RWPE2 (cell line): ENCODE data around the gene GGPS1.
"Not testable (repeated sequence)": the region's sequence is repeated elsewhere in the genome, so short reads cannot be mapped to it uniquely, and the experiment has no call there.

ENCODE experiments used
- ATAC-seq: fragments of 200-7000 bp; cut with Tn5 transposase; 3 replicates; pipeline ENCODE4 v1.9.1; 2021; ENCODE audit warnings: low read depth
- DNase-seq: peaks from one replicate; pipeline ENCODE4 v3.0.0-alpha.2; 2020; ENCODE audit warnings: low spot score
- H3K27ac ChIP-seq: fragments of 450-650 bp; 2 replicates; pipeline ENCODE4 v1.5.1; 2017; ENCODE audit warnings: mild to moderate bottlenecking; ENCODE audit not compliant: poor library complexity, severe bottlenecking
- H3K27me3 ChIP-seq: fragments of 250-450 bp; sonication (Bioruptor Pico); 2 replicates; pipeline ENCODE4 v1.5.1; 2021; ENCODE audit warnings: mild to moderate bottlenecking, moderate library complexity; ENCODE audit not compliant: insufficient read depth, poor library complexity, severe bottlenecking
- H3K36me3 ChIP-seq: fragments of 250-450 bp; sonication (Bioruptor Pico); 2 replicates; pipeline ENCODE4 v1.5.1; 2020; ENCODE audit warnings: low read depth, mild to moderate bottlenecking, moderate library complexity
- H3K4me1 ChIP-seq: fragments of 250-450 bp; sonication (Bioruptor Pico); 2 replicates; pipeline ENCODE4 v1.5.1; 2021; ENCODE audit warnings: mild to moderate bottlenecking, moderate library complexity; ENCODE audit not compliant: insufficient read depth, poor library complexity, severe bottlenecking
- H3K4me3 ChIP-seq: fragments of 250-450 bp; sonication (Bioruptor Pico); 2 replicates; pipeline ENCODE4 v1.5.1; 2021; ENCODE audit warnings: mild to moderate bottlenecking, moderate library complexity; ENCODE audit not compliant: severe bottlenecking
- H3K9me3 ChIP-seq: fragments of 250-450 bp; sonication (Bioruptor Pico); 2 replicates; pipeline ENCODE4 v1.5.1; 2021; ENCODE audit warnings: mild to moderate bottlenecking, moderate library complexity; ENCODE audit not compliant: severe bottlenecking
- TF ChIP-seq, protein P1 (sequence below): fragments of 450-650 bp; IDR thresholded peaks from one replicate; pipeline ENCODE4 v1.5.1; 2017; ENCODE audit warnings: mild to moderate bottlenecking, moderate library complexity; ENCODE audit not compliant: poor library complexity, severe bottlenecking

Gene GGPS1

DNA sequence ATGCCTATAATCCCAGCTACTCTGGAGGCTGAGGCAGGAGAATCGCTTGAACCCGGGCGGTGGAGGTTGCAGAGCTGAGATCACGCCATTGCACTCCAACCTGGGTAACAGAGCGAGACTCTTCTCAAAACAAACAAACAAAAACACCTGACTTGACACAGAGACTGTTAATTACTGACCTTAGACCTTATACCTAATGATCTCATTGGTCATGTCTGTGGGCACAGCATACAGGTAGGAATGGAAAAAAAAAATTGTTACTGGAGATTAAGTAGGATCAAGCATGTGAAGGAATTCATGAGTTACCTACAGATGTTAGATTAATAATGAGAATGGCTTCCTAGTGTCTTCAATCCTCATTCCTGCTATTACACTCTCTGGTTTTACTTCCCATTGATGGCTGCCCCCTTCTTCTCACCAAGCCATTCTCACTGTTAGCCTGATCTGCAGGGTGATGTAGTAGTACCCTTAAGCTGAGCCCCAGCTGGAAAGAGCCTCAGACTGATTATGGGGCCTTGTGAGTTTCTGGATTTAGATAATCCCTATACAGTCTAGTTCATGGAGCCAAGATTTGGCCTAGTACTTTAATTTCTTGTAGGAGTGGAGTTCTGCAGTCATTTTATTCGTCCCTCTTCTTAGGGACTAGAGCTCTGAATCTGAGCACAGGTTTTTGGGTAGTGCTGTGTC, 47.7 kb downstream of the GGPS1 start:
- no peak overlapping the region for H3K4me3 ChIP-seq
- ATAC-seq (no peak), DNase-seq (no peak)
- TF ChIP-seq, protein P1, sequence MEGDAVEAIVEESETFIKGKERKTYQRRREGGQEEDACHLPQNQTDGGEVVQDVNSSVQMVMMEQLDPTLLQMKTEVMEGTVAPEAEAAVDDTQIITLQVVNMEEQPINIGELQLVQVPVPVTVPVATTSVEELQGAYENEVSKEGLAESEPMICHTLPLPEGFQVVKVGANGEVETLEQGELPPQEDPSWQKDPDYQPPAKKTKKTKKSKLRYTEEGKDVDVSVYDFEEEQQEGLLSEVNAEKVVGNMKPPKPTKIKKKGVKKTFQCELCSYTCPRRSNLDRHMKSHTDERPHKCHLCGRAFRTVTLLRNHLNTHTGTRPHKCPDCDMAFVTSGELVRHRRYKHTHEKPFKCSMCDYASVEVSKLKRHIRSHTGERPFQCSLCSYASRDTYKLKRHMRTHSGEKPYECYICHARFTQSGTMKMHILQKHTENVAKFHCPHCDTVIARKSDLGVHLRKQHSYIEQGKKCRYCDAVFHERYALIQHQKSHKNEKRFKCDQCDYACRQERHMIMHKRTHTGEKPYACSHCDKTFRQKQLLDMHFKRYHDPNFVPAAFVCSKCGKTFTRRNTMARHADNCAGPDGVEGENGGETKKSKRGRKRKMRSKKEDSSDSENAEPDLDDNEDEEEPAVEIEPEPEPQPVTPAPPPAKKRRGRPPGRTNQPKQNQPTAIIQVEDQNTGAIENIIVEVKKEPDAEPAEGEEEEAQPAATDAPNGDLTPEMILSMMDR, result no peak
- no peaks in the 10 kb centered on the region for H3K4me1 ChIP-seq
- no peak overlapping the region for H3K27ac ChIP-seq
- no peaks in the 10 kb centered on the region for H3K9me3 ChIP-seq
- H3K27me3 ChIP-seq, result no peaks in the 10 kb centered on the region
- peaks cover 10% of the 10 kb centered on the region for H3K36me3 ChIP-seq

DNA sequence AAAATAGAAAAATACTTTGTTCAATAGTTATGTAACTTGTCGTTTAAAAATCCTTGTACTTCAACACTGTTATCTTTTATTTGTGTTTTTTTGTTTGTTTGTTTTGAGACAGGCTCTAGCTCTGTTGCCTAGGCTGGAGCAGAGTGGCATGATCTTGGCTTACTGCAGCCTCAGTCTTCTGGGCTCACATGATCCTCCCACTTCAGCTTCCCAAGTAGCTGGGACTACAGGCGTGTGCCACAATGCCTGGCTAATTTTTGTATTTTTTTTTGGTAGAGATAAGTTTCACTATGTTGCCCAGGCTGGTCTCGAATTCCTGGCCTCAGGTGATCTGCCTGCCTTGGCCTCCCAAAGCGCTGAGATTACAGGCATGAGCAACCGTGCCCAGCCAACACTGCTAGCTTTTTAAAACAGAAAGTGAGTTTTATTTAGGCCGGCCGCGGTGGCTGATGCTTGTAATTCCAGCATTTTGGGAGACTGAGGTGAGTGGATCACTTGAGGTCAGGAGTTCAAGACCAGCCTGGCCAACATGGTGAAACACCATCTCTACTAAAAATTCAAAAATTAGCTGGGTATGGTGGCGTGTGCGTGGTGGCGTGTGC, 49.9 kb downstream of the GGPS1 start:
- H3K4me3 ChIP-seq, H3K27me3 ChIP-seq, ATAC-seq, H3K4me1 ChIP-seq, H3K27ac ChIP-seq, H3K9me3 ChIP-seq, DNase-seq, H3K36me3 ChIP-seq: not testable (repeated sequence)

DNA sequence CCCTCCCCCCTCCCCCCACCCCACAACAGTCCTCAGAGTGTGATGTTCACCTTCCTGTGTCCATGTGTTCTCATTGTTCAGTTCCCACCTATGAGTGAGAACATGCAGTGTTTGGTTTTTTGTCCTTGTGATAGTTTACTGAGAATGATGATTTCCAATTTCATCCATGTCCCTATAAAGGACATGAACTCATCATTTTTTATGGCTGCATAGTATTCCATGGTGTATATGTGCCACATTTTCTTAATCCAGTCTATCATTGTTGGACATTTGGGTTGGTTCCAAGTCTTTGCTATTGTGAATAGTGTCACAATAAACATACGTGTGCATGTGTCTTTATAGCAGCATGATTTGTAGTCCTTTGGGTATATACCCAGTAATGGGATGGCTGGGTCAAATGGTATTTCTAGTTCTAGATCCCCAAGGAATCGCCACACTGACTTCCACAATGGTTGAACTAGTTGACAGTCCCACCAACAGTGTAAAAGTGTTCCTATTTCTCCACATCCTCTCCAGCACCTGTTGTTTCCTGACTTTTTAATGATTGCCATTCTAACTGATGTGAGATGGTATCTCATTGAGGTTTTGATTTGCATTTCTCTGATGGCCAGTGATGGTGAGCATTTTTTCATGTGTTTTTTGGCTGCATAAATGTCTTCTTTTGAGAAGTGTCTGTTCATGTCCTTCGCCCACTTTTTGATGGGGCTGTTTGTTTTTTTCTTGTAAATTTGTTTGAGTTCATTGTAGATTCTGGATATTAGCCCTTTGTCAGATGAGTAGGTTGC, 53.8 kb downstream of the GGPS1 start:
- not testable (repeated sequence) for DNase-seq, ATAC-seq, H3K27ac ChIP-seq, H3K4me3 ChIP-seq, H3K27me3 ChIP-seq, H3K9me3 ChIP-seq, H3K36me3 ChIP-seq, H3K4me1 ChIP-seq

DNA sequence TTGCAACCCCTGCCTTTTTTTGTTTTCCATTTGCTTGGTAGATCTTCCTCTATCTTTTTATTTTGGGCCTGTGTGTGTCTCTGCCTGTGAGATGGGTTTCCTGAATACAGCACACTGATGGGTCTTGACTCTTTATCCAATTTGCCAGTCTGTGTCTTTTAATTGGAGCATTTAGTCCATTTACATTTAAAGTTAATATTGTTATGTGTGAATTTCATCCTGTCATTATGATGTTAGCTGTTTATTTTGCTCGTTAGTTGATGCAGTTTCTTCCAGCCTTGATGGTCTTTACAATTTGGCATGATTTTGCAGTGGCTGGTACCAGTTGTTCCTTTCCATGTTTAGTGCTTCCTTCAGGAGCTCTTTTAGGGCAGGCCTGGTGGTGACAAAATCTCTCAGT, 57.3 kb downstream of the GGPS1 start:
- H3K27ac ChIP-seq, H3K27me3 ChIP-seq, H3K9me3 ChIP-seq, H3K4me1 ChIP-seq, H3K4me3 ChIP-seq, ATAC-seq, H3K36me3 ChIP-seq, DNase-seq: not testable (repeated sequence)

DNA sequence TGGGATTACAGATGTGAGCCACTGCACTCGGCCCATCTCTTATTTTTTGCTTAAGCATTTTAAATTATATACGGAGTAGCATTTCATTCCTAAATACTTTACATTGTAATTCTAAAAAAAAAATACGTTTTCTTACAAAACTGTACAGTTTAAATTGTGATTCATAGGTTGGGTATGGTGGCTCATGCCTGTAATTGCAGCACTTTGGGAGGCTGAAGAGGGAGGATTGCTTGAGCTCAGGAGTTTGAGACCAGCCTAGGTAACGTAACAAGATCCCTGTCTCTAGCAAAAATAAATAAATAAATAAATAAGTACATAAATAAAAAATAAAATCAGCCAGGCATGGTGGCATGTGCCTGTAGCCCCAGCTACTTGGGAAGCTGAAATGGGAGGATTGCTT, 63.5 kb downstream of the GGPS1 start:
- no peaks in the 10 kb centered on the region for H3K36me3 ChIP-seq
- TF ChIP-seq, protein P1, result no peak
- H3K4me1 ChIP-seq, result peaks cover 5% of the 10 kb centered on the region
- no peaks in the 10 kb centered on the region for H3K9me3 ChIP-seq
- ATAC-seq (no peak), DNase-seq (no peak)
- no peaks in the 10 kb centered on the region for H3K27me3 ChIP-seq
- H3K27ac ChIP-seq, result no peak overlapping the region
- no peak overlapping the region for H3K4me3 ChIP-seq
